ENCODE data around the gene TRPT1. TPM values are rescaled to one million over a fixed set of nuclear protein-coding genes. Genes with fewer than 3 reads are reported as not detected.

The TRPT1 gene
- total RNA-seq, 1 donor from 2014 or later = 43.2 TPM

DNA sequence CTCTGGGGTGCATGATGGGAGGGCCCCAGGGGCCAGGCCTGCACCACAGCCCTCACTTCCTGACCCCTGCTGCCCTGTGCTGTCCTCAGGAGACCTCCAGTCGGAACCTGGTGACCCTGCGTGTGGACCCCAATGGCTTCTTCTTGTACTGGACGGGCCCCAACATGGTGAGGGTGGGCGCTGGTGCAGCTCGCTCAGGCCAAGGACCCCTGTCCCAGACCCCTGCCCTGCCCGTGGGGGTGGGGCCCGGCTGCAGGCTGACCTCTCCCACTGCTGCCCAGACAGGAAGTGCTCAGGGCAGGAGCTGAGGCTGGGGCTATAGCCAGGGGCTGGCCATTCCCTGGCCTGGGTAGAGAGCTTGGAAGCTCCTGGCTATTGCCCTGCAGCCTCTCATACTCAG lies 28.3 kb upstream of the TRPT1 start:
- no peak overlapping the region for H3K4me3 Mint-ChIP-seq
- peaks cover 4% of the 10 kb centered on the region for H3K36me3 Mint-ChIP-seq (ENCODE audit: low read depth)
- DNase-seq (ENCODE audit: low read depth, low spot score) = no peak
- H3K4me1 Mint-ChIP-seq = peaks cover 22% of the 10 kb centered on the region
- H3K27me3 Mint-ChIP-seq (ENCODE audit: low read depth) = no peaks in the 10 kb centered on the region
- H3K9me3 Mint-ChIP-seq = no peaks in the 10 kb centered on the region
- TF ChIP-seq, protein P1, sequence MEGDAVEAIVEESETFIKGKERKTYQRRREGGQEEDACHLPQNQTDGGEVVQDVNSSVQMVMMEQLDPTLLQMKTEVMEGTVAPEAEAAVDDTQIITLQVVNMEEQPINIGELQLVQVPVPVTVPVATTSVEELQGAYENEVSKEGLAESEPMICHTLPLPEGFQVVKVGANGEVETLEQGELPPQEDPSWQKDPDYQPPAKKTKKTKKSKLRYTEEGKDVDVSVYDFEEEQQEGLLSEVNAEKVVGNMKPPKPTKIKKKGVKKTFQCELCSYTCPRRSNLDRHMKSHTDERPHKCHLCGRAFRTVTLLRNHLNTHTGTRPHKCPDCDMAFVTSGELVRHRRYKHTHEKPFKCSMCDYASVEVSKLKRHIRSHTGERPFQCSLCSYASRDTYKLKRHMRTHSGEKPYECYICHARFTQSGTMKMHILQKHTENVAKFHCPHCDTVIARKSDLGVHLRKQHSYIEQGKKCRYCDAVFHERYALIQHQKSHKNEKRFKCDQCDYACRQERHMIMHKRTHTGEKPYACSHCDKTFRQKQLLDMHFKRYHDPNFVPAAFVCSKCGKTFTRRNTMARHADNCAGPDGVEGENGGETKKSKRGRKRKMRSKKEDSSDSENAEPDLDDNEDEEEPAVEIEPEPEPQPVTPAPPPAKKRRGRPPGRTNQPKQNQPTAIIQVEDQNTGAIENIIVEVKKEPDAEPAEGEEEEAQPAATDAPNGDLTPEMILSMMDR (conservative IDR thresholded peaks at IDR 0.05) = no peak
- no peak overlapping the region for H3K27ac Mint-ChIP-seq (ENCODE audit: unreplicated experiment)

DNA sequence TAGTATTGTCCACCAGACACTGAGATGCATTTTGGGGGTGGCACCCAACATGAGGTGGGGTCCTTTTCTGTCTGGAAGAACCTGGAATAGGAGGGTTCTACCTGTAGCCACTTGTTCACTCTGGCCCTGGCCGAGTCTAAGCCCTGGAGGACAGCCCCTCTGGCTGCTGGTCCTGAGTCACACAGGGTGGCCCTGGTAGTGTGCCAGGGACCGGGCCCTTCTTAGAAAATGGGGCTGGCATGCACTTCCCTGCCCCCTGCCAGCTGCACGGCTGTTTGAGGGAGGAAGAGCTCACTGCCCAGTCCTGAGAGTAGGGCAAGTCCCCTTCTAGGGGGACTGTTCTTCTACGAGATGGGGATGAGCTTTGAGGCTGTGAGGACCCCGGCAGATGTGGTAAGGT lies 27.5 kb upstream of the TRPT1 start:
- Mint-ChIP-seq H3K36me3 (ENCODE audit: low read depth) (peaks cover 2% of the 10 kb centered on the region), H3K4me1 (peaks cover 21% of the 10 kb centered on the region), H3K4me3 (peak overlapping the region; percentile 83), H3K9me3 (no peaks in the 10 kb centered on the region), H3K27ac (ENCODE audit: unreplicated experiment) (no peak overlapping the region), H3K27me3 (ENCODE audit: low read depth) (no peaks in the 10 kb centered on the region)
- TF ChIP-seq, protein P1 (conservative IDR thresholded peaks at IDR 0.05) = no peak
- no peak for DNase-seq (ENCODE audit: low read depth, low spot score)

DNA sequence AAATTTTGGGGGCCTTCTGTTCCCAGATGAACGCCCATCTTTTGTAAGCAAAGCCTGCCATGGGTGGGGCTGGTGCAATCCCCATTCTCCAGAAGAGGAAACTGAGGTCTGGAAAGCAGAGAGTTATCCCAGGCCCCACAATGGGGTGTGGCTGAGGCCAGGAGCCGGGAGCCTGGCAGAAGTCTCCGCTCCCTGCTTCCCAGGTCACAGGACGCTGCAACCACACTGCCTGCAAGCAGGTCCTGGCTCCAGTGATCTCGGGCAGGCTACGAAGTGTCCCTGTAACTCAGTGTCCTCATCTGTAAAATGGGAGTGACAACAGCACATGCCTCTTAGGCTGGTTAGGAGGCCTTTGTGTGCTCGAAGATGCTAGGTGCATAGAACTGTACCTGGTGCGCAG lies 27.1 kb upstream of the TRPT1 start:
- Mint-ChIP-seq H3K27ac (ENCODE audit: unreplicated experiment) (no peak overlapping the region), H3K9me3 (no peaks in the 10 kb centered on the region), H3K4me1 (peaks cover 23% of the 10 kb centered on the region), H3K27me3 (ENCODE audit: low read depth) (no peaks in the 10 kb centered on the region), H3K36me3 (ENCODE audit: low read depth) (peaks cover 2% of the 10 kb centered on the region), H3K4me3 (peak overlapping the region; percentile 83)
- TF ChIP-seq, protein P1 (conservative IDR thresholded peaks at IDR 0.05) = no peak
- no peak for DNase-seq (ENCODE audit: low read depth, low spot score)

DNA sequence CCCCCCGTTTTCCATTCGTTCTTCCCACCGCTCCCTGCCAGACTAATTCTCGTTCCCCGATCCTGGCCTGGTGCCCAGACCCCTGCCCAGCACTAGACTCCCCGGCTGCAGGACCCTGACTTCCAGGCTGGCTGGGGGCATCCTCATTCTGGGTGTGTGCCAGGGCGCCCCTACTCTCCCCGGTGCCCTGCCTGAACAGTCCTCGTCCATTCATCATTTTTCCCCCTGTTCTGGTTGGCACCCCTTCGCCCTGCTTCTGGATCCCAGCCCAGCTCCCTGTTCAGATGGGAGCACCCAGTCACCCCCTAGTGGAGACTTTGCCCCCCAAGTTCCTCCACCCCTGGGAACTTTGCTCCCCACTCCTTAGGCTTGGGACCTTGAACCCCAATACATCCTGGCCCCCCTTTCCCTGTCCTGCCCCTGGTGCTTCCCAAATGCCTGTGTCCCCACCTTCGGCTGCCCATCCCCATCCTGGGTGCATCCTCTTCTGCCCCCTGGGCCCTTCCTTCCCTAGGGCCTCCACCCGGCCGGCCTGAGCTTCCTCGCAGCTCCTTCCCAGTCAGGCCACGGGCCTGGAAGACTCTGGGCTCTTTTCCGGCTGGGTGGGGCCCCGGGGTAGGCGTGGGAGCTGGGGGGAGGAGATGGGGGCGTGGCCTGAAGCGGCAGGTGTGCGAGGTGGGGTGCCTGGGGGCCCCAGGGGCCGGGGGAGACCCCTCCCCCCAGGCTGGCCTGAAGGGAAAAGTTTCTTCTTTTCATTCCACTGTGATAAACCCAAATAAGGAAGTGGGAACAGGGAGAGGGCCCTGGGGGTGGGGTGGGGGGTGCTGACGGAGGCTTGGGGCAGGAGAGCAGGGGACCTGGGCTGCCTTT lies 26.3 kb upstream of the TRPT1 start:
- DNase-seq (ENCODE audit: low read depth, low spot score) = no peak
- Mint-ChIP-seq H3K27me3 (ENCODE audit: low read depth) (no peaks in the 10 kb centered on the region), H3K4me1 (peaks cover 28% of the 10 kb centered on the region), H3K27ac (ENCODE audit: unreplicated experiment) (no peak overlapping the region), H3K4me3 (peak overlapping the region; percentile 90), H3K36me3 (ENCODE audit: low read depth) (no peaks in the 10 kb centered on the region), H3K9me3 (no peaks in the 10 kb centered on the region)
- TF ChIP-seq, protein P1 (conservative IDR thresholded peaks at IDR 0.05) = peak; percentile 25

DNA sequence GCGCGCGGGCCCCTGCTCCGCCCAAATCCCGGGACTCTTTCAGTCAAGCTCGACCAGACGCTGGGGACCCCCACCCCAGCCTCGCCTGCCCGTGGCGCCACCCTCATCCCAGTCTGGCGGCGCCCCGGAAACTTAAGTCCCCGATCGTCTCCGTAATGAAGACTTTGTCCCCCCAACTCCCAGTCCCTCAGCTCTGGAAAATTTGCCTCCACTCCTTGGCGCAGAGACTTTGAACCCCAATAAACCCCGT lies 25.7 kb upstream of the TRPT1 start:
- Mint-ChIP-seq H3K4me1 (peaks cover 28% of the 10 kb centered on the region), H3K36me3 (ENCODE audit: low read depth) (no peaks in the 10 kb centered on the region), H3K27ac (ENCODE audit: unreplicated experiment) (no peak overlapping the region), H3K9me3 (no peaks in the 10 kb centered on the region), H3K4me3 (peak overlapping the region; percentile 90), H3K27me3 (ENCODE audit: low read depth) (peaks cover 3% of the 10 kb centered on the region)
- TF ChIP-seq, protein P1 (conservative IDR thresholded peaks at IDR 0.05) = no peak
- DNase-seq (ENCODE audit: low read depth, low spot score) = no peak
